GM13976 (cell line): Measurements from ENCODE around the gene ARFGEF2.

Experiments
- DNase-seq: peaks from one replicate; pipeline ENCODE4 v3.0.0; 2012; ENCODE audit warnings: low spot score
- CTCF ChIP-seq: IDR thresholded peaks from 2 replicates; pipeline ENCODE4 v1.5.1; 2012; ENCODE audit warnings: borderline replicate concordance, mild to moderate bottlenecking; ENCODE audit not compliant: insufficient read depth; ENCODE audit errors: extremely low read depth, missing control alignments, control extremely low read depth
- in situ Hi-C: fragments of 300-500 bp; cut with MboI; formaldehyde crosslinking; loops from one replicate; pipeline ENCODE4 v1.12.0; 2022; ENCODE audit warnings: low sequenced_read_pairs, mixed read lengths, inconsistent platforms; ENCODE audit not compliant: unreplicated experiment

Gene ARFGEF2

DNA sequence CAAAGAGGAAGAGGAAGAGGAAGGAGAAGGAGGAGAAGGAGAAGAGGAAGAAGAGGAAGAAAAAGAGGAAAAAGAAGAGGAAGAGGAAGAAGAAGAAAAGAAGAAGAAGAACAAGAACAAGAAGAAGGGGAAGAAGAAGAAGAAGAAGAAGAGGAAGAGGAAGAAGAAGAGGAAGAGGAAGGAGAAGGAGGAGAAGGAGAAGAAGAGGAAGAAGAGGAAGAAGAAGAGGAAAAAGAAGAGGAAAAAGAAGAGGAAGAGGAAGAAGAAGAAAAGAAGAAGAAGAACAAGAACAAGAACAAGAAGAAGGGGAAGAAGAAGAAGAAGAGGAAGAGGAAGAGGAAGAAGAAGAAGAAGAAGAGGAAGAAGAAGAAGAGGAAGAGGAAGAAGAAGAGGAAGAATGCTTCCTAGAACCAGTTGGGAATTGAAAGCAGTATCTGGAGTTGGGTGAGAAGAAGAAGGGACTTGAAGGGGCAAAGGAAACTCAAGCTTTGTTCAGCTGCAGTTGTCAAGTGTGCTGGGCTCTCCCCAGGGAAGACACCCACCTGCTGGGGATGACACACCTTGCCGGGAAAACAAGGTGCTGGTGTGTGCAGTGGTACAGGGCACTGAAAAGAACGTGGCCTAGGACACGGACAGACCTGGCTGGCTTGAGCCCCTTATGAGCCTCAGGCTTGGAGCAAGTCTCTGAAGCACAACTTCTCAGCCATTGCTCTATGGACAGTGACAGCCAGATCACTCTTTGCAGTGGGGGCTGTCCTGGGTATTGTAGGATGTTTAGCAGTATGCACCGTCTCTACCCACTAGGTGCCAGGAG lies 30.1 kb upstream of the ARFGEF2 start:
- TF ChIP-seq CTCF: no peak
- DNase-seq: no peak
- in situ Hi-C loops: no loop called here

DNA sequence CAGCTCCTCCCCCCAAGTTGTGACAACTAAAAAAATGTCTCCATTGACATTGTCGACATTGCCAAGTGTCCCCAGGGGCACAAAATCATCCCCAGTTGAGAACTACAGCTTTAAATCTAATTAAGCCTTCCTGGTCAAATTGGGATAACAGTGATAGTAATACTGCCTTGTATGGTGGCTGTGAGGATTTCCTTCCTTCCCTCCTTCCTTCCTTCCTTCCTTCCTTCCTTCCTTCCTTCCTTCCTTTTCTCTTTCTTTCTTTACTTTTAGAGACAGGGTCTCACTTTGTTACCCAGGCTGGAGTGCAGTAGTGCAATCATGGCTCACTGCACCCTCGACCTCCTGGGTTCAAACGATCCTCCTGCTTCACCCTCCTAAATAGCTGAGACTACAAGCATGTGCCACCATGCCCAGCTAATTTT lies 29.5 kb upstream of the ARFGEF2 start:
- no peak for DNase-seq
- in situ Hi-C loops: no loop called here
- no peak for TF ChIP-seq CTCF

- in situ Hi-C loops: no loop called here
Observed at GRCh38 chr20:48892891-48893290, 28.6 kb upstream of the ARFGEF2 start.

DNA sequence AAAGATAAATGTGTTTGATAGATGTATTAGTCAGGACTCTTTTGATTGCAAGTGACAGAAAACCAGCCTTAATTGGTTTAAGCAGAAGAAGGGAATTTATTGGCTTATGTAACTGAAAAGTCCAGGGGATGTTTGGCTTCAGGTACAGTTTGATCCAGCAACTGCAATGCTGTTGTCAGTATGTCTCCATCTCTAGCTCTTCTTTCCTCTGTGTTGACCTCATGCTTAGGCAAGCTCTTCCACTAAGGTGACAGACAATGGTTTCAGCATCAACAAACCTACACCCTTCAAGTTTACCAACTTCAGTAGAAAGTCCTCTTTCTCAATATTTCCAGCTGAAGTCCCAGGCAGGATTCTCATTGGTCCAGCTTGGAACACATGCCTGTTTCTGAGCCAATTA lies 28.1 kb upstream of the ARFGEF2 start:
- no peak for DNase-seq
- in situ Hi-C loops: no loop called here
- no peak for TF ChIP-seq CTCF

More at GRCh38 chr20:48892891-48893290, 28.6 kb upstream of the ARFGEF2 start:
- no peak for TF ChIP-seq CTCF
- no peak for DNase-seq

DNA sequence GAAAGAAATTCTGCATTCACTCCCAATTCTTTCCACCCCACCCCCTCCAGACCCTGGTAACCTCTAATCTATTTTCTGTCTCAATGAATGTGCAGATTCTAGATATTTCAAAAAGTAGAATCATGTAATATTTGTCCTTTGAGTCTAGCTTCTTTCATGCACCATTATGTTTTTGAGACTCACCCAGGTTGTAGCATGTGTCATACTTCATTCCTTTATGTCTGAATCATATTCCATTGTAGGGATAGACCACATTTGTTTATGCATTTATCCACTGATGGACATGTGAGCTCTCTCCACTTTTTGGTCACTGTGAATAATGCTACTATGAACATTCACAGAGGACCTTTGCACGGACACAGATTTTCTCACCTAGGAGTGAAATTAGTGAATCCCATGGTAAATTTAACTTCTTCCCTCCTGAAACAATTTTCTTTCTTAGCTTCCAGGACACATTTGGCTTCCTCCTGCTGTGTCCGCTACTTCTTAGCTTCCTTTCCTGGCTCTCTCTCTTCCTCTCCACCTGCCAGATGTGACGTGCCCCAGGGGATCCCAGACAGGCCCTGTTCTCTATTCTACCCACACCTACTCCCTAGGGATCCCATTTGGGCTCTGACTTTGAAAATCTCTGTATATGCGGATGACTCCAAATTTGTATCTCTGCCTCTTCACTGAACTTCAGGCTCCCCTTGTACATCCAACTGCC lies 24.1 kb upstream of the ARFGEF2 start:
- no peak for TF ChIP-seq CTCF
- in situ Hi-C loops: no loop called here
- DNase-seq: no peak

GRCh38 chr20:48898210-48898609 lies 23.3 kb upstream of the ARFGEF2 start:
- TF ChIP-seq CTCF: no peak
- in situ Hi-C loops: no loop called here

More at GRCh38 chr20:48898210-48898609, 23.3 kb upstream of the ARFGEF2 start:
- no peak for DNase-seq
